Measurements from ENCODE around the gene VBP1. TPM values are rescaled to one million over a fixed set of nuclear protein-coding genes. Genes with fewer than 3 reads are reported as not detected.

The VBP1 gene
- total and polyA plus RNA-seq, 2 of the 8 experiments (the other 6 are each of a cell fraction or from before 2014, with no cell fraction given), result 21.6 to 56.0 TPM

DNA sequence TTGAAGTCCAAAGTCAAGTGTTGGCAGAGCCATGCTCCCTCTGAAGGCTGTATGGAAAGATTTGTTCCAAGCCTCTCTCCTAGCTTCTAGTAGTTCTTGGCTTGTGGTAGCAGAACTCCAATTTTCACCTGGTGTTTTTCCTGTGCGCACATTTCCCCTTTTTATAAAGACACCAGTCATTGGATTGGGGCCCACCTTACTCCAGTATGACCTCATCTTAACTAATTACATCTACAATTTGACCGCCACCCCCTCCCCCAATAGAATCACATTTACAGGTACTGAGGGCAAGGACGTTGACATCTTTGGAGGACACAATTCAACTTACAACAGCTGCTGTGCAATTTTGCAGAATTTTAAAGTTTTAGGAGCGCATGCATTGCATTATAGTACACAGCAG is 31.2 kb downstream of the VBP1 start:
- Histone ChIP-seq H2BK120ac (replicated peaks; ENCODE audit: low read depth, low read length) (no peak overlapping the region), H3K4me3 (ENCODE audit: extremely low read depth in 1 of 4, insufficient read depth in 2 of 4, low read depth in 3 of 4, low read length in 4 of 4) (no peak overlapping the region), H3K23me2 (ENCODE audit: low read depth, low read length) (no peaks in the 10 kb centered on the region), H2AFZ (ENCODE audit: low read length) (no peak overlapping the region), H3K4ac (replicated peaks; ENCODE audit: insufficient read length, low read depth, low read length) (no peak overlapping the region), H2BK12ac (ENCODE audit: low read depth, low read length) (no peak overlapping the region), H3K9ac (replicated peaks in 1 of 4; ENCODE audit: extremely low read depth in 1 of 4, low read depth in 3 of 4, low read length in 3 of 4) (no peak overlapping the region), H3K36me3 (ENCODE audit: control insufficient read depth in 2 of 4, insufficient read depth in 4 of 4, low read length in 3 of 4) (no peaks in the 10 kb centered on the region), H3K9me3 (ENCODE audit: insufficient read depth in 2 of 2, low read depth in 1 of 2, low read length in 1 of 2) (no peaks in the 10 kb centered on the region), H3K27ac (ENCODE audit: low read depth, low read length) (no peak overlapping the region), H3K23ac (ENCODE audit: insufficient read length) (no peak overlapping the region), H4K8ac (ENCODE audit: extremely low read depth, insufficient read depth, low read length) (no peak overlapping the region), H3K79me2 (ENCODE audit: control insufficient read depth in 1 of 2, insufficient read depth in 2 of 2, low read length in 2 of 2) (no peaks in the 10 kb centered on the region), H2BK5ac (ENCODE audit: low read depth, low read length) (no peak overlapping the region), H2AK5ac (ENCODE audit: low read depth, low read length) (no peak overlapping the region), H3K18ac (ENCODE audit: extremely low read depth, low read length) (no peak overlapping the region), H3K4me2 (ENCODE audit: insufficient read depth in 1 of 2, low read depth in 2 of 2, low read length in 2 of 2) (no peak overlapping the region), H4K20me1 (replicated peaks in 1 of 2; ENCODE audit: control insufficient read depth in 1 of 2, insufficient read depth in 2 of 2, low read length in 2 of 2) (no peaks in the 10 kb centered on the region), H3K56ac (replicated peaks; ENCODE audit: insufficient read length, low read depth, low read length) (no peak overlapping the region), H3K4me1 (replicated peaks in 1 of 4; ENCODE audit: control insufficient read depth in 3 of 4, insufficient read depth in 4 of 4, low read length in 3 of 4) (no peaks in the 10 kb centered on the region), H4K91ac (replicated peaks; ENCODE audit: insufficient read length, low read length) (no peak overlapping the region), H4K5ac (ENCODE audit: insufficient read length, low read depth, low read length) (no peak overlapping the region), H3K27me3 (replicated peaks in 1 of 4; ENCODE audit: control insufficient read depth in 3 of 4, extremely low read depth in 1 of 4, insufficient read depth in 3 of 4, low read length in 3 of 4) (no peaks in the 10 kb centered on the region), H3K79me1 (ENCODE audit: low read depth, low read length) (no peaks in the 10 kb centered on the region), H2BK15ac (ENCODE audit: low read length) (no peak overlapping the region), H3K14ac (ENCODE audit: insufficient read length) (no peak overlapping the region), H2BK20ac (ENCODE audit: low read length) (no peak overlapping the region)
- WGBS, 2 experiments (ENCODE audit: extremely low coverage in 1 of 2, insufficient coverage in 1 of 2, insufficient read length in 1 of 2, insufficient replicate concordance in 2 of 2, low coverage in 1 of 2, low lambda C conversion rate in 2 of 2, missing lambda C conversion rate in 1 of 2), result 85% methylated on average over 3 of the region's 4 CpGs; no CpG with 5 or more reads in 1 of the 2 experiments
- TF ChIP-seq CHD2 (IDR thresholded peaks at IDR 0.05; ENCODE audit: low read length) (no peak), YY1 (IDR thresholded peaks at IDR 0.05; ENCODE audit: low read depth, low read length) (no peak), NANOG (IDR thresholded peaks at IDR 0.05; ENCODE audit: insufficient read depth, low read depth, low read length, poor library complexity, severe bottlenecking) (no peak), CREB1 (IDR thresholded peaks at IDR 0.05) (no peak), GTF2F1 (IDR thresholded peaks at IDR 0.05; ENCODE audit: borderline replicate concordance, low read depth, low read length) (no peak), SRF (IDR thresholded peaks at IDR 0.05; ENCODE audit: low read depth, low read length) (no peak), CHD1 (IDR thresholded peaks at IDR 0.05; ENCODE audit: low read depth, low read length) (no peak), NRF1 (IDR thresholded peaks at IDR 0.05; ENCODE audit: low read depth, low read length) (no peak), SP1 (IDR thresholded peaks at IDR 0.05; ENCODE audit: low read depth, low read length) (no peak), RXRA (IDR thresholded peaks at IDR 0.05; ENCODE audit: insufficient read depth, low read depth, low read length) (no peak), SIN3A (conservative IDR thresholded peaks at IDR 0.05 in 1 of 2, IDR thresholded peaks at IDR 0.05 in 1 of 2; ENCODE audit: low read depth in 1 of 2, low read length in 2 of 2) (no peak)
- no peak for FAIRE-seq
- no peak for DNase-seq (ENCODE audit: low read depth in 1 of 2, low spot score in 2 of 2)
- POLR2A ChIA-PET (ENCODE audit: partially characterized antibody), result interaction anchor here (0.7 kb wide), 1 partner anchor 17 kb away, joined by 3 read pairs; the partner anchor contains the start of gene RAB39B
- CTCF ChIA-PET (ENCODE audit: partially characterized antibody), result interaction anchor here (0.6 kb wide), 1 partner anchor 52 kb away, joined by 3 read pairs; no protein-coding TSS in a partner anchor

Measured in H1 (cell line).